Measurements from ENCODE around the gene ZNRD2.
"Not testable (repeated sequence)": the region's sequence is repeated elsewhere in the genome, so short reads cannot be mapped to it uniquely, and the experiment has no call there.

ZNRD2 gene

DNA sequence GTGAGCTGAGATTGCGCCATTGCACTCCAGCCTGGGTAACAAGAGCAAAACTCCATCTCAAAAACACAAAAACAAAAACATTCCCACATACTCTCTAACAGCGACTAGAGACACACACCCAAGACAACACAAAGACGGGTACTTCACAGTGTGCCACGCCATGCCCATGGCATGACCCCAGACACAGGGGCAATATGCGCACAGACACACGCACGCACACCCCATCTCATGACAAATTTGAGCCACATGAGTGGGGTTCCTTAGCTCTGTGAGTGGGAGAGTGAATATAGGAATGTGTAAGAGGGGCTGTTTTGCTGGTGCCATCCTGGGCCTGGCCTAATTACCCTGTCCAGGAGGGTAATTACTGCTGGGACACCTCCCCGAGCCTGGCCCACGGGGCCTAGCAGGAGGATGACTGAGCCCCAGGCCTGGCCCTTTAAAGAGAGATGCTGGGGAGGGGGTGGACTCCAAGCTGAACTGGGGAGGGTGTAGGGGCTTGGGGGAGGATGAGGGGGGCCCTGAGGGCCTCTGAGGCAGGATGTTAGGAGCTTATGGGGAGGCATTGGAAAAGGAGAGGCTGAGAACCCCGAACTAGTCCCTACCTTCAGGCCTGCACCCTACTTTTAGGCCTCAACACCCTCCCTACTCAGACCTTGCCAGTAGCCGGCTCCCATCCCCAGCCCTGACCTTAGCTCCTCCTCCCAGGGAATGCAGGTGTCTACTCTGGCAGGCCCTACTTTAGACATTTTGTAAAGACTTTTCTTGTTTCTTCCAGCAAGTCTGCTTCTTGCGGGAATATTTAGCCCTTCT, 13.6 kb upstream of the ZNRD2 start:
- no peak for DNase-seq

DNA sequence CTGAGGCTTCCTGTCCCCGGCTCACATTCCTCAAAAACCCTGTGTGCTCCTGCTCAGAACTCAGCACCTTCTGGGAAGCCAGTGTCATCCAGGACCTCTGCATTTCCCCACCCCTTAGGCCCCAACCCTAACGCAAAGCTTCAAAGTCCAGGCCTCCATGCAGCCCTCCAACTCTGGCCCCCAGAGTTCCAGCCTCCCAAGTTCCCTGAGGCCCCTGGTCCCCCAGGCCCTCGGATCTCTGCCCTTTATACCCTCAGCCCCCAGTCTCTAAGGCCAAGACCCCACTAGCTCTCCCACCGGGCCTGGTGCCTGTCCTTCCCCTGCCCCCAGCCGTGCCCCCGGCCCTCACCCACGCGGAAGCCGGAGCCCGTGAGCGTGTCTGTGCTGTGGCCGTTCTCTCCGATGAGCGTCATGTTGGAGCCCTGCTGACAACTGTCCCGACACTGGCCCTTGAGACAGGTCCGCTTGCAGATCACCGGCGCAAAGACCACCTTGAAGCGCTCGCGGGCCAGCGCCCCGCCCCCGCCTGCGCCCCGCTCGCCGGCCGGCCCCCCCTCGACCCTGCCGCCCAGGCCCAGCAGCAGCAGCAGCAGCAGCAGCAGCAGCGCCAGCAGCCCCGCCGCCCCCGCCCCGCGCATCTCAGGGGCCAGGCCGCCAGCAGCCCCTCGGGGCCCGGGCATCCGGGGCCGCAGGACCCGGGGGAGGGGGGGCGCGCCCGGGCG, 12.8 kb upstream of the ZNRD2 start:
- DNase-seq: no peak

DNA sequence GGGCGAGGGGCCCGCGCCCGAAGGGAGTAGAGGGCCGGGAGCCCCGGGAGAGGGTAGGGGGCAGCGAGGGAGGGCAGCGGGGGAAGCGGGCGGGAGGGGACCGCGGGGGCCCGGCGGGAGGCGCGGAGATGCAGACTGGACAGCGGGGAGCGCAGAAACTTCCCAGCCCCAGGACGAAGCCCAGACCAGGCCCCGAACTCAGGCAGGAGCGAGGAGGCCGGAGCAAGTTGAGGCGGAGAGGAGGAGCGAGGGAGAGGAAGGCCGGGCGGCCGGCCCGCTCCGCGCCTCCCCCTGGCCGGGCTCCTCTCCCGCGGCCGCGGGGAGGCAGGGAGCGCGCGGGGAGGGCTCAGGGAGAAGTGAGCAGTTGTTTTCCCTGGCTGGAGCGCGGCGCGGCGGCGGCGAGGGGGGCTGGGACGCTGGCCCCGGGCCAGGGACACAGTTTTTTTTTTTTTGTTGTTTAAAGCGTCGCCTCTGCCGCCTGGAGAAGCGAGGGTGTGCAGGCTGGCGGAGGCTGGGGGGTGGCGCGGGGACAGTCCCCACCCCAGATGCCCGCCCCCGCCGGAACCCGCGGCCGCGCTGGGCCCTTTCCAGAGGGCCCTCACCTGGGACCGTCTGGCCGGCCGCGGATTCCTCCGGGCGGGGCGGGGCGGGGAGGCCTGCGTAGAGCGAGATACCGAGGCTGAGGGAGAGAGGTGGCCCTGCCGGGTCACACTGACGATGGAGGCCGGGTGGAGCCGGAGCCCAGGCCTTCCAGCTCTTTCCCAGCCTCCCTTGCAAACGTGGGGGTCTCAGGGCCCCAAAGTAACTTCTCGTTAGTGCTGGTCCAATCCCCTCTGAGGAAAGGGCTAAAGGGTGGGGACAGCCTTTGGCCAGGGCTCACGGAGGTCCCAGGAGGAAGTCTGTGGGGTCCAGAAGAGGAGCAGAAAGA, 12.0 kb upstream of the ZNRD2 start, which contains the start of gene LTBP3:
Gene LTBP3, minus strand, starts transcription at position 358 of the 928 bp plus-strand sequence. CDS start 400 bp downstream, outside the sequence.
- no peak for DNase-seq

DNA sequence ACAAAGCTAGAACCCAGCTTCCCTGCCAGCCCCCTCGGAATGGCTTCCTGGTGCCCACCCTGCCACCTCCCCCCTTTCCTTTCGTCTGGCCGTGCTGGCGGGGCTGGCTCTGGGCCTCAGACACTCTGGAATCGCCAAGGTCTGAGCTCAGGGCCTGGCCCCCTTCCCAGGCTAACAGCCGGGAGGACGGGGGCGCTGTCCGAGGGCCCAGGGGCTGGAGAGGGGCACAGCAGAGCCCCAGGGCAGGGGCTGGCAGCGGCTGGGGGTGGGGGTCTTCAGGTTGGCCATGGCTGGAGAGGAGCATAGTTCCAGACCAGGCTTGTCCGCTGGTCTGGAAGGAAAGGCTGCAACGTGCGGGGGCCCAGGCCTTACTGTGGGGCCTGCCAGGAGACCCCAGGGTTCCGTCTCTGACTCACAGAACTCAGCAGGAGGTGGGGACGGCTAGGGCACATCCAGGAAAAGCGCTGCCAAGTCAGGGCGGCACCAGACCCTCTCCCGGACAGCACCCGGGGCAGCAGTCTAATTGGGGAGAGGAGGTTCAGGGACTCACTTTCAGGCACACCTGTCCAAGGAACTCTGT, 11.3 kb upstream of the ZNRD2 start:
- no peak for DNase-seq

DNA sequence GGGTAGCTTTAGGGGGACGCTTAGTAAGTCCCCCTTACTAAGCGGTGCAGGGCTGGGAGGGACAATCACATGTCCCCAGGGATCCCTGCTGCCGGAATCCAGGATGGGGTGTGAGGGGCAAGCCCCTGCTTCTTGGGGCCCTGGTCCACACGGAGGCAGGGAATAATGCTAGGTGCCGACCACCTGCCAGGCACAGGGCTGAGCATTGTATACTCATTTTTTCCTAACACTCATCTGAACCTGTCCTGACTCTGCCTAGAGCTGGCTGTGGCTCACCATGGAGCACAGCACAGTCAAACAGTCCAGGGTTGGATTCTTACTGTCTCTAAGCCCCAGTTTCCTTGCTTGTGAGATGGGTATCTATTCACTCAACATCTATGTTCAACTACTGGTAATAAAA, 10.7 kb upstream of the ZNRD2 start:
- DNase-seq: no peak

DNA sequence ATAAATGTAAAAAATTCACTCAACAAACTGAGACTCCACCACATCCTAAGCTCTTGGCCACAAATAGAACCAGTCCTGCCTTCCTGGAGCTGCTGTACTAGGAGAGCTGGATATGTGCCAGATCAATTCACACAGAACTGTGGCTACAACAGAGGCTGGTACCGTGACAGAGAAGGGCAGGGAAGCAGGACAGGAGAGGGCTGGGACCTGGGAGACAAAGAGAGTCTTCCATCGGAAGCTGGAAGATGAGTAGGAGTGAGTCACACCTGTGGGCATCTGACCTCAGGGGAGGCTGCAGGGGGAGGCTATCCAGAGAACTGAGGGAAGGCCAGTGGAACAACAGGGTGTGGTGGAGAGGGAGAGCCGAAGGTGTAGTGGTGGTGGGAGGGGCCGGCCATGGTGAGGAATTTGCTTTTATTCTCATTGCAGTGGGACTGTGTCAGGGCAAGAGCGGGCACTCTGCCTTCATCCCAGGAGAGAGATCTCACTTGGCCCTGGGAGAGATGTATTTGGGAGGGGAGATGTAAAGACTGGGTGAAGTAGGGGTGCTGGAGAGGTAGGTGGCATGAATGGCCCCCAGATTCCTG, 10.2 kb upstream of the ZNRD2 start:
- DNase-seq: no peak

DNA sequence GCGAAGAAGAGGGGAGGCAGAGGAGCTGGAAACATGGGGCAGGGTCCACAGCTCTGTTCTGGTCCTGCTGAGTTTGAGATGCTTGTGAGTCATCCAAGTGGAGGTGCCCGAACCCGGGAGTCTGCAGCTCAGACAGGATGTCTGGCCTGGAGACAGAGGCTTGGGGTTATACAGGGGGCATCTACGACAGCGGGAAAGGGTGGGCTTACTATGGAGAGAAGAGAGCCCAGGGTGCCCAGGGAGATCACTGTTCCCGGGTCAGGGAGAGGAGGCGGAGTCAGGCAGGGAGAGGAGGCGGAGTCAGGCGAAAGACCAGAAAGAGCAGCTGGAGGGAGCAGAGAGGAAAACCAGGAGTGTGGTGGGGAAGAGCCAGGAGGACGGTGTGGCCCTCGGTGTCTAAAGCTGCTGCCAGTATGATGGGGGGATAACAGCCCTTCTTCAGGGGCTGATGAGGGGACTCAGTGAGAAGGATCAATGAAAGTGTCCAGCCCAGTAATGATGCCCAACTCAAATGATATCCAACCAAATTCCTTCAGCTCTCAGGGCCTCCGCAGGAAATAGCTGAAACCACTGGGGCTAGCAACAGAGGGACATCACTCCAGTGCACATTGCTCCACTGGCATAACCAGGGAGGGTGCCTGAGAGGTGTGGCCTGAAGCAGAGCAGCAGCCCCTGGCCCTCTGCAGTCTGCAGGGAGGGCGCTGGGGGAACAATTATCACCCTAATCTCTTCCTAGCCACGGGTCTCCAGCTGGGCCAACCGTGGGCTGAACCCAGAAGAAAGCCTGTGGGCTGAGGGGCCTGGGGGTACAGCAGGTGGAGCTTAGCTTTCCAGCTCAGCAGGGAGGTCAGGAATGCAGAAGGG, 9.5 kb upstream of the ZNRD2 start:
- DNase-seq: no peak

DNA sequence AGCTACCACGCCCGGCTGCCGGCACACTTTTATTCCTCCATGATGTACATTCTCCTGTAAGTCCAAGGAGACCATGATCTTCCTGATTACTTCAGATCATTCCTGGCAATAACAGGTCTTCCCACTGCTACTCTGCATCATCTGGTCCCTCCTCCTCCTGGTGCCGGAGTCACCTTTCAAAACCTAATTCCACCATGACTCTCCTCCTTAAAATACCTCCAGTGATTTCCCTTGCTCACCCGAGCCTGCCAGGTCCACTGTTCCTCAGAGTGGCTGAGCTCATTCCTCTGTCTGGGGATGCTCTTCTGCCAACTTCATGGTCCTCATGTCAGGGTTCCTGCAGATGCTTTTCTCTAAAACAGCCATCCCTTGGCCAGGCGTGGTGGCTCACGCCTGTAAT, 8.3 kb upstream of the ZNRD2 start:
- no peak for DNase-seq

DNA sequence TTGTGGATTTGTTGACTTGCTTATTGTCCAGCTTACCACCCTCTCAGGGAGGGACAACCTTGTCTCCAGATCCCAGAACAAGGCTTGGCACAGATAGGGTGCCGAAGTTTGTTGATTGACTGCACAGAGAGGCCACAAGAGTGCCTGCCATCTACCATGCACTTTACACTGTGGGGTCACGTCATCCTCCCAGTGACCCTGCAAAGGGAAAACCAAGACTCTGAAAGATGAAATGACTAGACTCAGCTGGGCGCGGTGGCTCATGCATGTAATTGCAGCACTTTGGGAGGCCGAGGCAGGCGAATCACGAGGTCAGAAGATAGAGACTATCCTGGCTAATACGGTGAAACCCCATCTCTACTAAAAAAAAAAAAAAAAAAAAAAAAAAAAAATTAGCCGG, 7.5 kb upstream of the ZNRD2 start:
- no peak for DNase-seq

DNA sequence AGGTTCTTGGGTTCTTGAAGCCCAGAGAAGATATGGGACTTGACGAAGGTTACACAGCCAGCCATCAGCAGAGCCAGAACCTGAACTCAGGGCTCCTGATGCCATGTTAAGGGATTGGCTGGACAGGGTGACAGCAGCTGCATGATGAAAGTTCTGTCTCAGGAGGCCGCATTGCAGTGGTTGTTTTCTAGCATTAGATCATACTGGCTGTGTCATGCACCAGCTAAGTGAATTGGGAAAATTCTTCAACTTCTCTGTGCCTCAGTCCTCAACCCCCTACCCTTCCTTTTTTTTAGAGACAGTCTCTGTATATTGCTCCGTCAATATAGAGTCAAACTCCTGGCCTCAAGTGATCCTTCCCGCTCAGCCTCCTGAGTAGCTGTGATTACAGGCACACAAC, 6.7 kb upstream of the ZNRD2 start:
- no peak for DNase-seq

DNA sequence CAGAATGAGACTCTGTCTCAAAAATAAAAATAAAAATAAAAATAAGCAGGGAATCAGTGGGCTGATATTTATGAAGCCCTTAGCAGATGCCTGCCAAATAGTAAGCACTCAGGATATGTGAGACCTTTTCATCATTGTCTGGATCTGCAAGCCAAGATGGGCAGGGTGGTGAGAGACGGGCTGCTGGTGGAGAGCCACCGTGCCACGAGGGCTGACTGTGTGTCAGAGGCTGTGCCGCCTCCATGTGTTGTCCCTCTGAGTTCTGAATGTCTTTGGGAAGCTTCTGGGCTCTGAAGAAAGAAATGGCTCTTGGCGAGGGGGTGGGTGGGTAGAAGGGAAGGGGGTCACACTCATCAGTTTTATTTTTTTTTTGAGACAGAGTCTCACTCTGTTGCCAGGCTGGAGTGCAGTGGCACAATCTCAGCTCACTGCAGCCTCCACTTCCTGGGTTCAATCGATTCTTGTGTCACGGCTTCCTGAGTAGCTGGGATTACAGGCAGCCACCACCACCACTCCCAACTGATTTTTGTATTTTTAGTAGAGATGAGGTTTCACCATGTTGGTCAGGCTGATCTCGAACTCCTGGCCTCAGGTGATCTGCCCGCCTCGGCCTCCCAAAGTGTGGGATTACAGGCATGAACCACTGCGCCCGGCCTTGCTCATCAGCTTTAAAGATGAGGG, 5.3 kb upstream of the ZNRD2 start:
- not testable (repeated sequence) for DNase-seq

DNA sequence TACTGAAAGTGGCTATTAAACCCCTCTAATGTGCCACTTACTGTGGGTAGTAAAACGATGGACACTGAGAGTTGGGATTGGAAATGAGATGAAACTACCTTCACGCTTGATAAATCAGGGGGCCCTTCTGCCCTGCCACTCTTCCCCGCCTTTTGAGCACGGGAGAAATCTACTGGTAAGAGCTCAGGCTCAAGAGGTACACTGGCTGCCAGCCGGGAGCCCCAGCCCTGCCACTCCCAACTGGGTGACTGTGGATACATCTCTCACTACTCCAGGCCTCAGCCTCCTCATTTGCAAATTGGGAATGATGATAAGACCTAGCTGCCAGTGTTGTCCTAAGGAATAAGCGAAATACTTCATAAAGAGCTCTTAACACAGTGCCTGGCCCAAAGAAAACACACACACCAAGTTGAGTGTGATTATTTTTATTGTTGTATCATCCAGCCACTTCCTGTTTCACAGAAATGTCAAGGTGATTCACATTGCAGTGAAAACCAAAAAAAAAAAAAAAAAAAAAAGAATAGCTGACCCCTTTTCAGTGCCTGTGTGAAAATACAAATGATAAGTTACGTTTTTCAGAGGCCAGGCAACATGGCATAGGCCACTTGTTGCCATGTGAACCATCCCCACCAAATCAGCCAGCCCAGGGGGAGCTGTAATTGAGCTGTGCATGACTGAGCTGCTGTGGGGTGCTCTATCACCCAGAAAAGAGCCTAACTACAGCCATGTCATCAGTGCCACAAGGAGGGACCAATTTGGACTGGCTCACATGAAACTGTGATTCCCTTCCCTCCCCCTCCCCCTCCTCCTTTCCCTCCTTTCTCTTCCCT, 4.4 kb upstream of the ZNRD2 start:
- DNase-seq: no peak

DNA sequence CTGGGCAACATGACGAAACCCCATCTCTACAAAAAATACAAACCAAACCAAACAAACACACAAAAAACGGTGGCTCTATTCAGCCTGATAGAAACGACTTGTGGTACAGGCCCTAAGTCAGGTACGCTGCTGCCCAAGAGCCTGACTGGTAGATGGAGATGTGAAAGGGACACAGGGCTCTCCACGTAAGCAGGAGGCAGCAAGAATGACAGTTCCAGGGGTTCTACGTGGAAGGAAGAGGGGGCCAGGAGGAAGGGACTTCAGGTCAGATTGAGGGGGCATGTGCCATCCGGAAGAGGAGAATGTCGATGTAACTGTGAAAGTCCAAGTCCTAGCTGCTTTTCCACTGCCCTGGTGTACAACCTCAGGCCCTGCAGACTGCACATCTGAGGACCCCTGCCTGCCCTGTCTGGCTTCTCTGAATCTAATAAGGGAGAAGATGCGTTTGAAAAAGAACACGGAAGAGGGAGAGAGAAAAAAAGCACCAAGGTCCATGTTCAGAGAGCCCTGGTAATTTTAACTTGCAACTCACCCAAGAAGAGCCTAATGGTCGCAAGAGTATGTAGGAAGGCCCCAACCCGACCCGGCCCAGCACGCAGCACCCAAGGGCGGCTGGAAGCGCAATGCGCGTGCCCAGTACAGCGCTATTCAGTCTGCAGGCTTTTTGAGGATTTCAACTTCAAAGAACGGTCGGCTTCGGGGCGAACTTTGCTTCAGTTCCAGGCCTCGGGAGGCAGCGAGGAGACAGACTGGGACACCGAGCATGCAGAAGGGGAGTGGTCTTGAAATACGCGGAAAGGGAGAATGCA, 909 bp upstream of the ZNRD2 start:
- no peak for DNase-seq

DNA sequence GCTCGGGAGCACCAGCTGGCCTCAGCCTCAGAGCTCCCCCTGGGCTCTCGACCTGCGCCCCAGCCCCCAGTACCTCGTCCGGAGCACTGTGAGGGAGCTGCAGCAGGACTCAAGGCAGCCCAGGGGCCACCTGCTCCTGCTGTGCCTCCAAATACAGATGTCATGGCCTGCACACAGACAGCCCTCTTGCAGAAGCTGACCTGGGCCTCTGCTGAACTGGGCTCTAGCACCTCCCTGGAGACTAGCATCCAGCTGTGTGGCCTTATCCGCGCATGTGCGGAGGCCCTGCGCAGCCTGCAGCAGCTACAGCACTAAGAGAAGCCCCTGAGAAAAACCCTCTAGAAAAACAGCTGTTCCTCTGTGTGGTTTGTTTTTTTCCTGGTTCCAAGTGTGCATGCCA, 1.1 kb downstream of the ZNRD2 start:
- DNase-seq: no peak

DNA sequence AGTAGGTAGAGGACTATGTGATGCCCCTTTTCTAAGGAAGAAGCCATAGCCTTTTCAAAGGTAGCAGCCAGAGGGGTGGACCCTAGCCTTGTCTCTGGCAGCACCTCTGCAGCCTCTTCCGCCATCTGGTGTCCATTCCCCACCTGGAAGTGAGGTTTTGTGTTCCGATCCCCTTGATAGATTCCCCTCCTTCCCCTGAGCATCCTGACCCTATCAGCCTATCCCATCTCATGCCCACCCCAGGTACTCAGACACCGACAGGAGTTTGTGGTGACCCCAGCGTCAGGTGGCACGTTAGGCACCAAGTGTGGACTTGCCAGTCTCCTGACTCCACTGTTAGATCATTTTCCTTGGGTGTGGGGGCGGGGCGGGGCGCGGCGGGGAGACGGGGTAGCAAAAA, 1.7 kb downstream of the ZNRD2 start:
- no peak for DNase-seq

DNA sequence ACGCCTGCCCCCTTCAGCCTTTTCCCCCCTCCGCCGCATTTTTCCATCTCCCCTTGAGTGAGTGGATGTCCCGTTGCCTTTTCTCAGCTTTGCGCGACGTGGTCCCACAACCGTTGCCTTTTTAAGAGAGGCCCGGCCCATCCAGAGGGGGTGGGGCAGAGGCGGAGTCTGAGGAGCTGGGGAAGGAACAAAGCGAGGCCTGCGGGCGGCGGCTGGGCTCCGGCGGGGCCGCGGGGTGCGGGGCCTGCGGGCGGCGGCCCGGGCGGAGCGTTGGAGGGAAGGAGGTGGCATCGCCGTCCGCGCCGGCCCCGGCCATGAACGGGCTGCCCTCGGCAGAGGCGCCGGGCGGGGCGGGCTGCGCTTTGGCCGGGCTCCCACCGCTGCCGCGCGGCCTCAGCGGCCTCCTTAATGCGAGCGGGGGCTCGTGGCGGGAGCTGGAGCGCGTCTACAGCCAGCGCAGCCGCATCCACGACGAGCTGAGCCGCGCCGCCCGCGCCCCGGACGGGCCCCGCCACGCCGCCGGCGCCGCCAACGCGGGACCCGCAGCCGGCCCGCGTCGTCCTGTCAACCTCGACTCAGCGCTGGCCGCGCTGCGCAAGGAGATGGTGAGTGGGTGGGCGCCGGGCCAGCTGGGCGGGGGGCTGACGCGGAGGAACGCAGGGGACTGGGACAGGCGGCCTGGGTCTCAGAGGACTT, 2.2 kb downstream of the ZNRD2 start, which contains the start of gene FAM89B:
Gene FAM89B, plus strand, starts transcription at position 183 of the 696 bp plus-strand sequence. Its CDS starts 132 bp downstream, at position 315.
- DNase-seq: peak; percentile 91

DNA sequence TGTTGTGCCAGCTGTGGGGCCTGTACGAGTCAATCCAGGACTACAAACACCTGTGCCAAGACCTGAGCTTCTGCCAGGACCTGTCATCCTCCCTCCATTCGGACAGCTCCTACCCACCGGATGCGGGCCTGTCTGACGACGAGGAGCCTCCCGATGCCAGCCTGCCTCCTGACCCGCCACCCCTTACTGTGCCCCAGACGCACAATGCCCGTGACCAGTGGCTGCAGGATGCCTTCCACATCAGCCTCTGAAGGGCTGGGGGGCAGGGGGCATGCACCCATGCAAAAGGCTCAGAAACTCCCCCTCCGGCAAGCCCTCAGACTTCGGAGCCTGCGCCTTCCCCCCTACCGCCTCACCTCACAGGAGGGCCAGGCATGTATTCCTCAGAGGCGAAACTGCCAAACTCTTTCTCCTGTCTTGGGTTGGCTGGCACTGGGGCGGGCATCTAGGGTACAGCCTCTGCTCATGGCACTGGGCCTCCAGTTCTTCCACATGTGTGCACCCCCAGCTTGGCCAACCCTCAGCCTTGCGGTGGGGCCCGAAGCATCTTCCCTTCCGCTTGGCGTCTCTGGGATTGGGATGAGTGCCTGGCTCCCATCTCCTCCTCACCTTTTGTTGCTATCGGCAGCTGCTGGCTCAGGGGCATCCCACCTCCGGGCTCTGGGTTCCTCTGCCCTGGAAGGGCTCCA, 3.3 kb downstream of the ZNRD2 start:
- no peak for DNase-seq
